Suppressor macrophage treated with lipopolysaccharide for 4 hours (primary cell): Measurements from ENCODE around the gene USP15.

ENCODE experiments used
- DNase-seq: peaks from one replicate; pipeline ENCODE4 v3.0.0-alpha.2; 2020

USP15 gene

GRCh38 chr12:62285284-62285683 lies 25.1 kb downstream of the USP15 start:
- no peak for DNase-seq

GRCh38 chr12:62288328-62288727 lies 28.1 kb downstream of the USP15 start:
- DNase-seq: no peak

- peak; percentile 52 for DNase-seq
Observed at GRCh38 chr12:62290846-62291245, 30.6 kb downstream of the USP15 start.

GRCh38 chr12:62291864-62292760 lies 31.9 kb downstream of the USP15 start:
- DNase-seq: peak; percentile 47

- DNase-seq: no peak
Observed at GRCh38 chr12:62292761-62293344, 32.6 kb downstream of the USP15 start.

GRCh38 chr12:62294378-62294777 lies 34.2 kb downstream of the USP15 start:
- DNase-seq: no peak

- no peak for DNase-seq
Observed at GRCh38 chr12:62296001-62296400, 35.8 kb downstream of the USP15 start.

GRCh38 chr12:62297321-62297720 lies 37.1 kb downstream of the USP15 start:
- DNase-seq: peak; percentile 39

- no peak for DNase-seq
Observed at GRCh38 chr12:62299617-62300016, 39.4 kb downstream of the USP15 start.

DNA sequence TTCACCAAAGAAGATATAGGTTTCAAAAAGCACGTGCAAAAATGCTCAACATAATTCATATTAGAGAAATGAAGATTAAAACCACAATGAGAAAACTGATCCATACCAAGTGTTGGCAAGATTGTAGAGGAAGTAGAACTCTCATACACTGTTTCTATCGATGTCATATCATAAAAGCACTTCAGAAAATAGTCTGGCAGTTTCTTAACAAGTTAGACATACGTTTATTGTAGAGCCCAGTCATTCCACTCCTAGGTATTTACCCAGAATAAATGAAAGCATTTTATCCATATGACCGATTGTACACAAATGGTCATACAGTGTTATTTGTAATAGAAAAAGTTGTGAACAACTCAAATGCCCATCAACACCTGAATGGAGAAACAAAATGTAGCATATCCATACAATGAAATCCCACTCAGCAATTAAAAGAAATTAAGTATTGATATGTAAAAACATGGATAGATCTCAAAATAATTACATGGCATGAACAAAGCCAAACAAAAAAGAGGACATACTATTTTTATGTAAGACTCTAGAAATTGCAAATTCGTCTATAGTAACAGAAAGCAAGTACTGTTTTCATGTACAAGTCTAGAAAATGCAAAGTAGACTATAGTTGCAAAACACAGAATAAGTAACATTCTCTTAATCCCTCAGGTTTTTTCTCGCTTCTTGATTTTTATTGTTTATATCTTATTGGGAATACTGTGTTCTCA lies 41.0 kb downstream of the USP15 start:
- DNase-seq: peak; percentile 14

DNA sequence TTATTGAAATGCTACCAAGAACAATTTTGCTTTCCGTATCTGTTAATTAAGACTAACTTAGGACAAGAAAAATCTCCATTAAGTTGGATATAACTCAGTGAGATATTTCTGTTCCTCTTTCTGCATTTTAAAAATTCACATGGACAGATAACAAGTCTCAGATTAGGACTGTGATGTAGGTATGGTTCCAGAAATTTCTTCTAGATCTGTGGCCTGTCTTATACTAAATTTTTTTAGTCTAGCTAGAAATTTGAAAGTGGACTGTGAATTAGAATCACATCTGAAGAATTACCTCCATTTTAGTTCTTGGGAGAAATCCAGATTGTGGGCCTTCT lies 41.6 kb downstream of the USP15 start:
- no peak for DNase-seq

GRCh38 chr12:62304560-62304959 lies 44.4 kb downstream of the USP15 start:
- DNase-seq: no peak

- DNase-seq: no peak
Observed at GRCh38 chr12:62305778-62306177, 45.6 kb downstream of the USP15 start.

DNA sequence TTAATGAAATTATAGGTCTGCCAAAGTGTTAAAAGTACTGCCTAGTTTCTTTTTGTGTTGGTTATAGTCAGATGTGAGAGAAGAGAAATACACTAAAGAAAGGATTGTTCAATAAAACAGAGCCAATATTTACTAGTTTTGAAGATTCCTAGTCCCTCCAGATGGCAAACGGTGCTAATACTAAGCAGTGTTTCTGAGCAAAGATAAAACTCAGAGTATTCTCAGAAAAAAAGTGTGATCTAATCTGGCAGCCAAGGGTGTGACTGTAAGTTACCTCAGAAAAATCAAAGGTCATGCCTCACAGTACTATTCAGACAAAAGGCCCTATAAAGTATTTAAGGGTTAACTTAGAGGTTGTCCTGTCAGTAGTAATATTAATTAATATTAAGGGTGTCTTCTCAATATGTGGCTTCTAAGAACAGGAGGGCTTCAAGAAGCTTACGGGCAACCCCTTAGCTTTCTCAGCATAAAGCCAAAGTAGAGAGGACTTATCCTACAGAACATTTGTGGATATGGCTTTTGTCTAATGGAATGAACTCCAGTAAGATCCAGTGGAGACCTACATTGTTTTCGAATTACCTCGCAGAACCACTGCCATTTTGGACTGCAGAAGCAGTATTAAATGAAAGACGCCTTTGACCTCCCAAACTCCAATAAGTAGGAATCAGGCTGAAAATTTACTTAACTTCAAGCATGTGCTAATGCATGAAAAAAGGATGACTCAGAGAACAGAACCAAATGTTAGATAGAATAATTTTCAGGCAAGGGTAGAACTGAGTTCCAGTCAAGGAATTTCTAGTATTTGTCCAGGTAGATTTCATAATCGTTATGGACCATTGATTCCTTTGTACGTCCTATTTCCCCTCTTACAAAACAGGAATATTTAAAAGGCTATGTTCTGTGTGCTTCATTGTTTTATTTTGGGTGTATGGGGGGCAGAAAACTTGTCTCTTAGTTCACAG lies 46.6 kb downstream of the USP15 start:
- no peak for DNase-seq

- no peak for DNase-seq
Observed at GRCh38 chr12:62308201-62308600, 48.0 kb downstream of the USP15 start.

DNA sequence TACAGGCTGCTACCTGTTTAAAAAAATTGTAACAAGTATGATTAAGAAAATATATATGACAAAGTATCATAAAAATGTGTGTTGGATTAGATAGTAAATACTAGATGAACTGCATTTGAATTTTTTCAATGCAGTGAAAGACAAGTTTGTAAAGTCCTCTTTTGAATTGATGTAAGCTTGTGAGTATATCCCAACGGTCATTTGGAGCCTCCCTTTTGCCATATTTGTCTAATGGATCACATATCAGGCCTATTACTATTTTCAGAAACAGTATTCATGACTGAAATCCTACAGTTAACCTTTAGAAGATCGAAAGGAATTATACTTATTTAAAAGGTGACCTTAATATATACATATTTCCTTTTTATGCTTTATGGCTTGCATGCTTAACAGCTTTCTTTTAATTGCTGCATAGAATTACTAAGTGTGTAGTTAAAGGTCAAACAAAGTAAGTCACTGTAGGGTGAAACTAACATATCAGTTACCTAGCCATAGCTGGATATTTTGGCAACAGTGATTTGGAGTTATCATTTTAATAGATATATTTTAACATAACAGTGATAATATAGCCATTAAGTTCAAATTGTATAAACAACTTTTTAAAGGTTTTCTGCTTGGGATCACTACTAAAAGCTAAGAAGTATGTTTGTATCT lies 53.6 kb downstream of the USP15 start:
- DNase-seq: no peak

DNA sequence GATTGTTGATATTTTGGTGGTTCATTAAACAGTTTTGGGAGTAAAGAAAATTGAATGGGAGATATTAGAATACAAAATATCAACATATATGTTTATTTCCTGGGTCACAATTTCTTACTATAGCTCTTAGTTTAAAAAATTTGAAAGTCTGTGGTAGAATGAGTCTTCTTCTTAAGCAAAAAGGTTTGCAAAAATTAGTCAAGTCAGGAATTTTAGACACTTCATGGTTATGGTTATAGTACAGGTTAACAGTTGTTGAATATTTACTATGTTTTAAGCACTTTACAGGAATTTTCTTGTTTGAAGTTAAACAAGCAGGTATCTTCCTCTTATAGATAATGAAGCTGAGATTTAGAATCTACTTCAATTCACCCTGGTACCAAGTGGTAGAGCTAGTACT lies 56.8 kb downstream of the USP15 start:
- DNase-seq: no peak

GRCh38 chr12:62319058-62319457 lies 58.9 kb downstream of the USP15 start:
- peak; percentile 42 for DNase-seq

- DNase-seq: no peak
Observed at GRCh38 chr12:62320054-62320453, 59.9 kb downstream of the USP15 start.

DNA sequence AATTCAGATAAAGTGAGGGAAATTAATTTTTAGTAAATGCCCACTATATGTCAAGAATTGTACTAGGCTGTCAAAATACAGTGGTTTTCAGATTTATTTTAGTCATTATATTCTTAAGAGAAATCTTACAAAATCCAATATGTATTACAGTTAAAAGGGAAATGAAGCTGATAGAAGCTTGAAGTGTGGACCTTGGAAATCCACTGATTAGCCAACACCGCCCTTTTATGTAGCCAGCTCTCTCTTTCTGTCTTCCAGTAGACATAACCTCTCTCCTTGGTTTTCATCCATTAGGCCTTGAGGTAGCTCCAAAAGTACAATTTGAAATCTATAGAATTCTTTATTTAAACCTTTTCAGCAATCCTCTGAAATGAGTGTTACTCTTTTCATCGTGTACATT lies 63.2 kb downstream of the USP15 start:
- peak; percentile 26 for DNase-seq

DNA sequence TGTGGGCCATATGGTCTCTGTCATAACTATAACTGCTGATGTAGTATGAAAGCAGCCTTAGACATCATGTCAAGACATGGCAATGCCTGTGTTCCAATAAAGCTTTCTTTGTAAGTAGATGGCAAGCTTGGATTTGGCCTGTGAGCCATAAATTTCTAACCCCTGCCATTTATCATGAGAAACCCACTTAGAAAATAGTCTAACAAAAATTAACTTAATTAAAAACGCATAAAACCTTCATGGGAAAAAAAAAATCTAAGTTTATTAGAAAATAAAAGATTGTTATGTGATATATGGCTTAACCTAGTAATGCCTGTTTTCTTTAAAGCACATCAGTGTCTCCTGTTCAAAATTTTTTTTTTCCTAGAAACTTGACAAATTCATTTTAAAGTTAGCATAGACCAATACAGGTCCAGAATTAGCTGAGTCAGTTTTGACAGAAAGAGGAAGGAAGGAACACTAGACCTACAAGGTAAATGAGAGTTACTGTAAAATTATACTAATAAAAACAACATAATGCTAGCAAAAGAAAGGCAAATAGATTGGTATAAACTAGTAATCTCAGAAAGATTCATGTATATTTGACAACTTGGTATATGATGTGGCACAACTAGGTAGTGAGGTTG lies 68.2 kb downstream of the USP15 start:
- DNase-seq: no peak

DNA sequence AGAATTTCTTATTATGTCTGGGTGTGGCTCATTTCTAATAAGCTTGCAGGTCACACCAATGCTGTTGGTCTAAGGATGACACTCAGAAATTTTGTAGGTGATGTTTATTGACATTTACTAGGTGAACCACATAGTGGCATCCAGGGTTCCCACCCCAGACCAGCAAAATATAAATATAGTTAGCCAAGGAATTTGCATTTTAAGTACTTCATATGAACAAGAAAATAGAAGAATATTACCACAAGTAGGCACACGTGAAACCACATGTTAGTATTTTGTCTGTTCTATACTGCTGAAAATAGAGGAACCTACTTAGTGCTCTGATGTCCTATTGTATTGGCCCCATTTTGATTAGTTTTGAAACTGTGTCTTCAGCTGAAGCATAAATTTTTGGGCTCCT lies 71.1 kb downstream of the USP15 start:
- DNase-seq: no peak
